ENCODE results near the gene APOL3. TPM values are rescaled to one million over a fixed set of nuclear protein-coding genes. Genes with fewer than 3 reads are reported as not detected.
"Not testable (repeated sequence)": the region's sequence is repeated elsewhere in the genome, so short reads cannot be mapped to it uniquely, and the experiment has no call there.

The APOL3 gene
- 100 to 1,000 TPM in 2 of 4 donors, 10 to 100 TPM in 2; 22.1 to 108 (median 76.7) TPM for total RNA-seq

- TF ChIP-seq, protein P1, sequence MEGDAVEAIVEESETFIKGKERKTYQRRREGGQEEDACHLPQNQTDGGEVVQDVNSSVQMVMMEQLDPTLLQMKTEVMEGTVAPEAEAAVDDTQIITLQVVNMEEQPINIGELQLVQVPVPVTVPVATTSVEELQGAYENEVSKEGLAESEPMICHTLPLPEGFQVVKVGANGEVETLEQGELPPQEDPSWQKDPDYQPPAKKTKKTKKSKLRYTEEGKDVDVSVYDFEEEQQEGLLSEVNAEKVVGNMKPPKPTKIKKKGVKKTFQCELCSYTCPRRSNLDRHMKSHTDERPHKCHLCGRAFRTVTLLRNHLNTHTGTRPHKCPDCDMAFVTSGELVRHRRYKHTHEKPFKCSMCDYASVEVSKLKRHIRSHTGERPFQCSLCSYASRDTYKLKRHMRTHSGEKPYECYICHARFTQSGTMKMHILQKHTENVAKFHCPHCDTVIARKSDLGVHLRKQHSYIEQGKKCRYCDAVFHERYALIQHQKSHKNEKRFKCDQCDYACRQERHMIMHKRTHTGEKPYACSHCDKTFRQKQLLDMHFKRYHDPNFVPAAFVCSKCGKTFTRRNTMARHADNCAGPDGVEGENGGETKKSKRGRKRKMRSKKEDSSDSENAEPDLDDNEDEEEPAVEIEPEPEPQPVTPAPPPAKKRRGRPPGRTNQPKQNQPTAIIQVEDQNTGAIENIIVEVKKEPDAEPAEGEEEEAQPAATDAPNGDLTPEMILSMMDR (IDR thresholded peaks at IDR 0.05): no peak
- TF ChIP-seq POLR2A (IDR thresholded peaks at IDR 0.05): peak; percentile 60 to 90
- Histone ChIP-seq H3K4me1 (peaks cover 0 to 9% of the 10 kb centered on the region in 2 donors), H3K9me3 (no peaks in the 10 kb centered on the region), H3K4me3 (peak within 1 kb of the TSS; percentile 21 to 26), H3K27me3 (no peaks in the 10 kb centered on the region), H3K36me3 (no peaks in the 10 kb centered on the region), H3K27ac (peak within 1 kb of the TSS; percentile 78 to 98)
- peak; percentile 71 to 88 for DNase-seq
- intact Hi-C loops (cut with DNase I; ENCODE audit: low total_unique reads): no loop called here
Measured at GRCh38 chr22:36160499-36160942, at the start of gene APOL3. Gene APOL3 (minus strand): TSS chr22:36160755. CDS start chr22:36149055, 11,700 bp downstream.

- no peak for DNase-seq
- no peaks in the 10 kb centered on the region for H3K36me3 ChIP-seq
- H3K27ac ChIP-seq: no peak overlapping the region
- H3K4me3 ChIP-seq: no peak overlapping the region
- no peaks in the 10 kb centered on the region for H3K9me3 ChIP-seq
- TF ChIP-seq, protein P1 (IDR thresholded peaks at IDR 0.05): no peak
- TF ChIP-seq POLR2A (IDR thresholded peaks at IDR 0.05): no peak
- H3K4me1 ChIP-seq: no peaks in the 10 kb centered on the region
- intact Hi-C loops (cut with DNase I; ENCODE audit: low total_unique reads): no loop called here
- no peaks in the 10 kb centered on the region for H3K27me3 ChIP-seq
Measured at GRCh38 chr22:36210224-36210623, 49.7 kb upstream of the APOL3 start.

GRCh38 chr22:36209488-36209908, 48.9 kb upstream of the APOL3 start:
- intact Hi-C loops (cut with DNase I; ENCODE audit: low total_unique reads); H3K27ac ChIP-seq; H3K4me3 ChIP-seq; H3K4me1 ChIP-seq; DNase-seq; H3K27me3 ChIP-seq; H3K9me3 ChIP-seq; H3K36me3 ChIP-seq: not testable (repeated sequence)

DNA sequence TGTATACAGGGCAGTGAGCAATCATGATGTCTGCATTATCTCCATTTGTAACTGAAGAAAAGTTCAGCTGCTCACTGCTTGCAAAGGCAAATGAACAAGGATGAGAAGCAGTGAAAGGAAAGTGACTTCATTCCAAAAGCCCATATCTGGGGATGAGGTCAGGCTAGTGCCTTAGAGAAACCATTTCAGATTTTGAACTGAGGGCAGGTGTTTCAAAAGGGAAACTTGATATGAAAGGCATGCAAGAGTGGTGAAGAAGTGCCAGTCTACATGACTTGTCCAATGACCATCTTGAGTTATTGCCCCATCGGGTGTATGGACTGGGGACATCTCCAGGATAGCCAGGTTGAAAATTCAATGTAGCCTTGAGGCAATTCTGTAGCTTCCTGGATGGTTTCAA, 48.4 kb upstream of the APOL3 start:
- no peak for DNase-seq
- TF ChIP-seq, protein P1 (IDR thresholded peaks at IDR 0.05): no peak
- no peak for TF ChIP-seq POLR2A (IDR thresholded peaks at IDR 0.05)
- Histone ChIP-seq H3K4me1 (no peaks in the 10 kb centered on the region), H3K9me3 (no peaks in the 10 kb centered on the region), H3K36me3 (no peaks in the 10 kb centered on the region), H3K27ac (no peak overlapping the region), H3K4me3 (no peak overlapping the region), H3K27me3 (no peaks in the 10 kb centered on the region)
- intact Hi-C loops (cut with DNase I; ENCODE audit: low total_unique reads): no loop called here

GRCh38 chr22:36208162-36208765, 47.7 kb upstream of the APOL3 start:
- no peak overlapping the region for H3K4me3 ChIP-seq
- H3K9me3 ChIP-seq: no peaks in the 10 kb centered on the region
- no peaks in the 10 kb centered on the region for H3K36me3 ChIP-seq
- no peak for DNase-seq
- H3K27ac ChIP-seq: no peak overlapping the region
- no peaks in the 10 kb centered on the region for H3K4me1 ChIP-seq
- TF ChIP-seq, protein P1 (IDR thresholded peaks at IDR 0.05): no peak
- TF ChIP-seq POLR2A (IDR thresholded peaks at IDR 0.05): no peak
- intact Hi-C loops (cut with DNase I; ENCODE audit: low total_unique reads): no loop called here
- H3K27me3 ChIP-seq: no peaks in the 10 kb centered on the region

All from uterus (tissue), 4 donors.